ENCODE results near the gene IFNL3.
"Not testable (repeated sequence)": the region's sequence is repeated elsewhere in the genome, so short reads cannot be mapped to it uniquely, and the experiment has no call there.

IFNL3 gene

GRCh38 chr19:39244410-39245100 lies at the start of gene IFNL3:
Gene IFNL3 (minus strand): TSS chr19:39245006. CDS start chr19:39244967, 39 bp downstream.
- DNase-seq (ENCODE audit: low read depth); H3K4me3 ChIP-seq (ENCODE audit: low read depth, low read length): not testable (repeated sequence)

GRCh38 chr19:39293394-39293793 lies 48.6 kb upstream of the IFNL3 start:
- H3K4me3 ChIP-seq (ENCODE audit: low read depth, low read length), result no peak overlapping the region
- TF ChIP-seq CTCF (IDR thresholded peaks at IDR 0.05; ENCODE audit: control insufficient read depth, extremely low read depth, insufficient read depth), result no peak
- DNase-seq (ENCODE audit: low read depth), result no peak

GRCh38 chr19:39284032-39284431 lies 39.2 kb upstream of the IFNL3 start:
- no peak for DNase-seq (ENCODE audit: low read depth)
- no peak overlapping the region for H3K4me3 ChIP-seq (ENCODE audit: low read depth, low read length)
- no peak for TF ChIP-seq CTCF (IDR thresholded peaks at IDR 0.05; ENCODE audit: control insufficient read depth, extremely low read depth, insufficient read depth)

- no peak for DNase-seq (ENCODE audit: low read depth)
- no peak overlapping the region for H3K4me3 ChIP-seq (ENCODE audit: low read depth, low read length)
- no peak for TF ChIP-seq CTCF (IDR thresholded peaks at IDR 0.05; ENCODE audit: control insufficient read depth, extremely low read depth, insufficient read depth)
Measured at GRCh38 chr19:39282021-39282420, 37.2 kb upstream of the IFNL3 start.

GRCh38 chr19:39277598-39277997 lies 32.8 kb upstream of the IFNL3 start:
- no peak overlapping the region for H3K4me3 ChIP-seq (ENCODE audit: low read depth, low read length)
- TF ChIP-seq CTCF (IDR thresholded peaks at IDR 0.05; ENCODE audit: control insufficient read depth, extremely low read depth, insufficient read depth), result no peak
- no peak for DNase-seq (ENCODE audit: low read depth)

- TF ChIP-seq CTCF (IDR thresholded peaks at IDR 0.05; ENCODE audit: control insufficient read depth, extremely low read depth, insufficient read depth), result no peak
- DNase-seq (ENCODE audit: low read depth), result no peak
- H3K4me3 ChIP-seq (ENCODE audit: low read depth, low read length), result no peak overlapping the region
Measured at GRCh38 chr19:39276740-39277139, 31.9 kb upstream of the IFNL3 start.

- no peak overlapping the region for H3K4me3 ChIP-seq (ENCODE audit: low read depth, low read length)
- no peak for DNase-seq (ENCODE audit: low read depth)
- no peak for TF ChIP-seq CTCF (IDR thresholded peaks at IDR 0.05; ENCODE audit: control insufficient read depth, extremely low read depth, insufficient read depth)
Measured at GRCh38 chr19:39275578-39275977, 30.8 kb upstream of the IFNL3 start.

- H3K4me3 ChIP-seq (ENCODE audit: low read depth, low read length); DNase-seq (ENCODE audit: low read depth): not testable (repeated sequence)
Measured at GRCh38 chr19:39273859-39274258, 29.1 kb upstream of the IFNL3 start.

Data from LNCaP clone FGC (cell line).